ENCODE measurements around the gene GCK.

GRCh38 chr7:44167920-44168319 is 21.3 kb downstream of the GCK start:
- TF ChIP-seq, protein P1, sequence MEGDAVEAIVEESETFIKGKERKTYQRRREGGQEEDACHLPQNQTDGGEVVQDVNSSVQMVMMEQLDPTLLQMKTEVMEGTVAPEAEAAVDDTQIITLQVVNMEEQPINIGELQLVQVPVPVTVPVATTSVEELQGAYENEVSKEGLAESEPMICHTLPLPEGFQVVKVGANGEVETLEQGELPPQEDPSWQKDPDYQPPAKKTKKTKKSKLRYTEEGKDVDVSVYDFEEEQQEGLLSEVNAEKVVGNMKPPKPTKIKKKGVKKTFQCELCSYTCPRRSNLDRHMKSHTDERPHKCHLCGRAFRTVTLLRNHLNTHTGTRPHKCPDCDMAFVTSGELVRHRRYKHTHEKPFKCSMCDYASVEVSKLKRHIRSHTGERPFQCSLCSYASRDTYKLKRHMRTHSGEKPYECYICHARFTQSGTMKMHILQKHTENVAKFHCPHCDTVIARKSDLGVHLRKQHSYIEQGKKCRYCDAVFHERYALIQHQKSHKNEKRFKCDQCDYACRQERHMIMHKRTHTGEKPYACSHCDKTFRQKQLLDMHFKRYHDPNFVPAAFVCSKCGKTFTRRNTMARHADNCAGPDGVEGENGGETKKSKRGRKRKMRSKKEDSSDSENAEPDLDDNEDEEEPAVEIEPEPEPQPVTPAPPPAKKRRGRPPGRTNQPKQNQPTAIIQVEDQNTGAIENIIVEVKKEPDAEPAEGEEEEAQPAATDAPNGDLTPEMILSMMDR (IDR thresholded peaks at IDR 0.05), result no peak
- no peak for TF ChIP-seq POLR2A (IDR thresholded peaks at IDR 0.05)

Measured in adrenal gland (tissue), 5 donors.